Measurements from ENCODE around the gene OTULIN. TPM values are rescaled to one million over a fixed set of nuclear protein-coding genes. Genes with fewer than 3 reads are reported as not detected.

The OTULIN gene
- total and polyA plus RNA-seq, 2 of the 8 experiments (the other 6 are each of a cell fraction or from before 2014, with no cell fraction given) = 5.2 to 34.8 TPM

DNA sequence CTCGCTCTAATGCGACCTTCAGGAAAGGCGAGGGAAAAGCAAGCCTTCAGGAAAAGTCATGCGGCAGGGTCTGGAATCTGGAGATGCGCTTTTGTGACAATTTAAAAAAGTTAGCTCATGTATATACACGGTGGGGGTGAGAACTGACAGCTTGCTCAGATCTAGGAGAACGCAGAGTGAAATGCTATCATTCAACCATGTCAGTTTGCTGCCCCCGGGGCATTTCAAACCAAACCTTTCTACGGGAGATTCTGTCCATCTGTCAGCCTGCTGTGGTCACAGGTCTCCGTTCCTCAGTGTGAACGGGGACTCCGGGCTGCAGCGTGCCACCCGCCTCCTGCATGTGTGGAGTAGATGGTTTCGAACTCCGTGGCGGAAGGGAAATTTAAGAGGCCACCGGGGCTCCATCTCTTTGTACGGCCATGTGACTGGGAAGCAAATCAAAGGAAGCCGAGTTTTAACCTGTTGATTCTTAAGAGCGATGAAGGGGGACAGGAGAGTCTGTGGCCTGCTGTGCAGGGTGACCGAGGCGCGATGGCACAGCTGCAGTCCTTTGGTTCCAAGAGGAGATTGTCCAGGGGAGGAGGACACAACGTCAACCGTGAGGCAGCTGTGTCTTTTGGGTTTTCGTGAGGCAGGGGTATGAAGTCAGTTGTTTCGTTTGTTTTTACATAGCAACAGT lies 45.9 kb downstream of the OTULIN start:
- H2BK120ac ChIP-seq (replicated peaks; ENCODE audit: low read depth, low read length) = no peak overlapping the region
- no peak overlapping the region for H2BK20ac ChIP-seq (ENCODE audit: low read length)
- H2BK5ac ChIP-seq (ENCODE audit: low read depth, low read length) = no peak overlapping the region
- no peak overlapping the region for H4K5ac ChIP-seq (ENCODE audit: insufficient read length, low read depth, low read length)
- WGBS, 2 experiments (ENCODE audit: extremely low coverage in 1 of 2, insufficient coverage in 1 of 2, insufficient read length in 1 of 2, insufficient replicate concordance in 2 of 2, low coverage in 1 of 2, low lambda C conversion rate in 2 of 2, missing lambda C conversion rate in 1 of 2) = 93% methylated on average over 28 of the region's 28 CpGs; no CpG with 5 or more reads in 1 of the 2 experiments
- H2BK15ac ChIP-seq (ENCODE audit: low read length) = no peak overlapping the region
- no peak for DNase-seq (ENCODE audit: low read depth in 1 of 2, low spot score in 2 of 2)
- H2BK12ac ChIP-seq (ENCODE audit: low read depth, low read length) = no peak overlapping the region
- H3K14ac ChIP-seq (ENCODE audit: insufficient read length) = no peak overlapping the region
- H3K4ac ChIP-seq (replicated peaks; ENCODE audit: insufficient read length, low read depth, low read length) = no peak overlapping the region
- no peak overlapping the region for H3K27ac ChIP-seq (ENCODE audit: low read depth, low read length)
- peaks cover 0 to 5% of the 10 kb centered on the region in 2 experiments; a peak in 1 of 4 replicates for H3K9me3 ChIP-seq (ENCODE audit: insufficient read depth in 2 of 2, low read depth in 1 of 2, low read length in 1 of 2)
- no peak for TF ChIP-seq RXRA (IDR thresholded peaks at IDR 0.05; ENCODE audit: insufficient read depth, low read depth, low read length)
- no peak for TF ChIP-seq TCF12 (IDR thresholded peaks at IDR 0.05; ENCODE audit: low read depth, low read length)
- TF ChIP-seq, protein P1, sequence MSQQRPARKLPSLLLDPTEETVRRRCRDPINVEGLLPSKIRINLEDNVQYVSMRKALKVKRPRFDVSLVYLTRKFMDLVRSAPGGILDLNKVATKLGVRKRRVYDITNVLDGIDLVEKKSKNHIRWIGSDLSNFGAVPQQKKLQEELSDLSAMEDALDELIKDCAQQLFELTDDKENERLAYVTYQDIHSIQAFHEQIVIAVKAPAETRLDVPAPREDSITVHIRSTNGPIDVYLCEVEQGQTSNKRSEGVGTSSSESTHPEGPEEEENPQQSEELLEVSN (IDR thresholded peaks at IDR 0.05) = no peak
- H3K36me3 ChIP-seq (ENCODE audit: control insufficient read depth in 2 of 4, insufficient read depth in 4 of 4, low read length in 3 of 4) = peaks cover 0 to 15% (median 5%) of the 10 kb centered on the region in 4 experiments; a peak in 5 of 8 replicates
- no peak overlapping the region for H2AK5ac ChIP-seq (ENCODE audit: low read depth, low read length)
- ChIA-PET CTCF (ENCODE audit: partially characterized antibody) (interaction anchor here (4.4 kb wide), 1 partner anchor 15 kb away, joined by 31 read pairs; no protein-coding TSS in a partner anchor), POLR2A (ENCODE audit: partially characterized antibody) (no interaction called here)
- no peak overlapping the region for H2AFZ ChIP-seq (ENCODE audit: low read length)
- H3K4me3 ChIP-seq (ENCODE audit: extremely low read depth in 1 of 4, insufficient read depth in 2 of 4, low read depth in 3 of 4, low read length in 4 of 4) = no peak overlapping the region
- H3K23ac ChIP-seq (ENCODE audit: insufficient read length) = no peak overlapping the region
- no peaks in the 10 kb centered on the region for H3K79me2 ChIP-seq (ENCODE audit: control insufficient read depth in 1 of 2, insufficient read depth in 2 of 2, low read length in 2 of 2)
- no peak overlapping the region for H3K9ac ChIP-seq (replicated peaks in 1 of 4; ENCODE audit: extremely low read depth in 1 of 4, low read depth in 3 of 4, low read length in 3 of 4)
- peaks cover 0 to 1% (median 0%) of the 10 kb centered on the region in 4 experiments; a peak in 1 of 7 replicates for H3K27me3 ChIP-seq (replicated peaks in 1 of 4; ENCODE audit: control insufficient read depth in 3 of 4, extremely low read depth in 1 of 4, insufficient read depth in 3 of 4, low read length in 3 of 4)
- no peaks in the 10 kb centered on the region for H3K23me2 ChIP-seq (ENCODE audit: low read depth, low read length)
- peaks cover 0 to 2% of the 10 kb centered on the region in 2 experiments for H4K20me1 ChIP-seq (replicated peaks in 1 of 2; ENCODE audit: control insufficient read depth in 1 of 2, insufficient read depth in 2 of 2, low read length in 2 of 2)
- H4K91ac ChIP-seq (replicated peaks; ENCODE audit: insufficient read length, low read length) = no peak overlapping the region
- no peak for FAIRE-seq
- no peak overlapping the region for H4K8ac ChIP-seq (ENCODE audit: extremely low read depth, insufficient read depth, low read length)
- H3K4me2 ChIP-seq (ENCODE audit: insufficient read depth in 1 of 2, low read depth in 2 of 2, low read length in 2 of 2) = no peak overlapping the region
- no peaks in the 10 kb centered on the region for H3K4me1 ChIP-seq (replicated peaks in 1 of 4; ENCODE audit: control insufficient read depth in 3 of 4, insufficient read depth in 4 of 4, low read length in 3 of 4)
- no peak overlapping the region for H3K18ac ChIP-seq (ENCODE audit: extremely low read depth, low read length)
- H3K79me1 ChIP-seq (ENCODE audit: low read depth, low read length) = no peaks in the 10 kb centered on the region; the same call in none of the 2 replicates
- H3K56ac ChIP-seq (replicated peaks; ENCODE audit: insufficient read length, low read depth, low read length) = no peak overlapping the region
